Measurements from ENCODE around the gene GJC2. TPM values are rescaled to one million over a fixed set of nuclear protein-coding genes. Genes with fewer than 3 reads are reported as not detected.

Gene GJC2
- total and polyA plus RNA-seq, 4 donors: 0.10 to 0.79 (median 0.25) TPM; not detected in 1

DNA sequence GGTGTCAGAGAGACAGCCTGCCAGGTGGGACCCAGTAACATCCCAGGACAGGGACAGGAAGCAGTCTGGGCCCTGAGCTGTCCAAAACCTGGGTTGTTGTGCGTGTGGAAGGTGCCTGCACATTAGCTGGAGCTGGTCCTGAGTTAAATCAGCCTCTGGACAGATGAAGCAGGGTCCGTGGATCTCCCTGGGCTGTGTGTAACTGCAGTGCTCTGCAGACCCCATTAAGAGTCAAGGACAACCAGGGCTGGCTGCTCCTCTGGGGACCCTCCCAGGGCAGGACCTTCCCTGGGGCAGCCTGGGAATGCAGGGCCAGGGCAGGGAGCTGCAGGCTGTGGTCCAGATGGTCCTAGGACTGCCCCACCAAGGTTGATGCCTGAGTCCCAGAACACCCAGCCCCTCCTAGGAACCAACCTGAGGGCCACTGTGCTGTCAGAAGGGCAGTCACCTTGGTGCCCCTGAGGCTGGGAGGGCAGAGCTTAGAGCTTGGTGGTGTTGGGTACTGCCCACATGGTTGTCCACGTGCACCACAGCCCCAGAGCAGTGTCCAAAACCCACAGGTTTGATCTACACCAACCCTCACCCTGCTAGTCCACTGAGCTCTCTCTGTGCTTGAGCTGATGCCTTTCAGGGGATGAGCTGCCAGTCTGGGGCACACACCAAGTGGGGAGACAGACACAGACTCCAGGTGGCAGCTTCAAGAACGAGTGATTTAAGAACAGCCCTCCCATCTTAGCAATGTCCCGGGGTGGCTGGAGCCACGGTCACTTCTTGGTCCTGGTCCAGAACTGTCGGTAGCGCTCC lies 43.5 kb upstream of the GJC2 start:
- Histone ChIP-seq H3K9ac (ENCODE audit: low read depth in 1 of 2, low read length in 2 of 2) (no peak overlapping the region), H3K4me3 (ENCODE audit: low read depth in 1 of 3, low read length in 3 of 3) (no peak overlapping the region), H3K27ac (ENCODE audit: low read depth in 1 of 2, low read length in 2 of 2) (no peak overlapping the region), H3K9me3 (ENCODE audit: control insufficient read depth in 4 of 4, low read length in 3 of 4) (no peaks in the 10 kb centered on the region), H3K36me3 (ENCODE audit: control insufficient read depth in 4 of 4, insufficient read depth in 3 of 4, low read depth in 1 of 4, low read length in 3 of 4) (peaks cover 0 to 15% (median 10%) of the 10 kb centered on the region in 4 donors), H3K4me1 (ENCODE audit: control insufficient read depth in 4 of 4, insufficient read depth in 4 of 4, low read length in 3 of 4) (peaks cover 10 to 57% (median 40%) of the 10 kb centered on the region in 4 donors), H3K27me3 (ENCODE audit: control insufficient read depth in 4 of 4, insufficient read depth in 4 of 4, low read length in 3 of 4) (no peaks in the 10 kb centered on the region)
- TF ChIP-seq TAF1 (conservative IDR thresholded peaks at IDR 0.05) (no peak), NR2F2 (IDR thresholded peaks at IDR 0.05) (no peak), YY1 (IDR thresholded peaks at IDR 0.05) (no peak), HNF4G (IDR thresholded peaks at IDR 0.05) (no peak)
- no peak for DNase-seq (ENCODE audit: low spot score)
- 93% methylated on average over 8 of the region's 8 CpGs for WGBS

DNA sequence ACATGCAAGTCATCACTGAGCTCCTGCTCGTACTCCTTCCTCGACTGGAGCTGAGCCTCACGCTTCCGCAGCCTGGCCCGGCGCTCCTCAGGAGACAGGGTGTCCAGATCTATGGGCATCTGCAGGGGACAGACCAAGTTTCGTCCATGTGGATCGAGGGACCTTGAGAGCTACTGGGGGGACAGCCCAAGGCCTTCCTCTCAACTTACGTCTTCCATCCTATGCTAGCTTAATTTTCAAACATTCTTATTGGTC lies 43.0 kb upstream of the GJC2 start:
- no peak overlapping the region for H3K4me3 ChIP-seq (ENCODE audit: low read depth in 1 of 3, low read length in 3 of 3)
- H3K4me1 ChIP-seq (ENCODE audit: control insufficient read depth in 4 of 4, insufficient read depth in 4 of 4, low read length in 3 of 4): peaks cover 7 to 52% (median 35%) of the 10 kb centered on the region in 4 donors
- no peak overlapping the region for H3K9ac ChIP-seq (ENCODE audit: low read depth in 1 of 2, low read length in 2 of 2)
- TF ChIP-seq YY1 (IDR thresholded peaks at IDR 0.05) (no peak), HNF4G (IDR thresholded peaks at IDR 0.05) (no peak), RAD21 (IDR thresholded peaks at IDR 0.05) (no peak), HNF4A (conservative IDR thresholded peaks at IDR 0.05) (no peak), RXRA (IDR thresholded peaks at IDR 0.05) (no peak), EGR1 (IDR thresholded peaks at IDR 0.05; ENCODE audit: low read depth in 2 of 2) (no peak), JUND (IDR thresholded peaks at IDR 0.05) (no peak)
- TF ChIP-seq, protein P1, sequence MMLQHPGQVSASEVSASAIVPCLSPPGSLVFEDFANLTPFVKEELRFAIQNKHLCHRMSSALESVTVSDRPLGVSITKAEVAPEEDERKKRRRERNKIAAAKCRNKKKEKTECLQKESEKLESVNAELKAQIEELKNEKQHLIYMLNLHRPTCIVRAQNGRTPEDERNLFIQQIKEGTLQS (IDR thresholded peaks at IDR 0.05): no peak
- TF ChIP-seq, protein P2, sequence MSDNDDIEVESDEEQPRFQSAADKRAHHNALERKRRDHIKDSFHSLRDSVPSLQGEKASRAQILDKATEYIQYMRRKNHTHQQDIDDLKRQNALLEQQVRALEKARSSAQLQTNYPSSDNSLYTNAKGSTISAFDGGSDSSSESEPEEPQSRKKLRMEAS (IDR thresholded peaks at IDR 0.05): no peak
- TF ChIP-seq, protein P3, sequence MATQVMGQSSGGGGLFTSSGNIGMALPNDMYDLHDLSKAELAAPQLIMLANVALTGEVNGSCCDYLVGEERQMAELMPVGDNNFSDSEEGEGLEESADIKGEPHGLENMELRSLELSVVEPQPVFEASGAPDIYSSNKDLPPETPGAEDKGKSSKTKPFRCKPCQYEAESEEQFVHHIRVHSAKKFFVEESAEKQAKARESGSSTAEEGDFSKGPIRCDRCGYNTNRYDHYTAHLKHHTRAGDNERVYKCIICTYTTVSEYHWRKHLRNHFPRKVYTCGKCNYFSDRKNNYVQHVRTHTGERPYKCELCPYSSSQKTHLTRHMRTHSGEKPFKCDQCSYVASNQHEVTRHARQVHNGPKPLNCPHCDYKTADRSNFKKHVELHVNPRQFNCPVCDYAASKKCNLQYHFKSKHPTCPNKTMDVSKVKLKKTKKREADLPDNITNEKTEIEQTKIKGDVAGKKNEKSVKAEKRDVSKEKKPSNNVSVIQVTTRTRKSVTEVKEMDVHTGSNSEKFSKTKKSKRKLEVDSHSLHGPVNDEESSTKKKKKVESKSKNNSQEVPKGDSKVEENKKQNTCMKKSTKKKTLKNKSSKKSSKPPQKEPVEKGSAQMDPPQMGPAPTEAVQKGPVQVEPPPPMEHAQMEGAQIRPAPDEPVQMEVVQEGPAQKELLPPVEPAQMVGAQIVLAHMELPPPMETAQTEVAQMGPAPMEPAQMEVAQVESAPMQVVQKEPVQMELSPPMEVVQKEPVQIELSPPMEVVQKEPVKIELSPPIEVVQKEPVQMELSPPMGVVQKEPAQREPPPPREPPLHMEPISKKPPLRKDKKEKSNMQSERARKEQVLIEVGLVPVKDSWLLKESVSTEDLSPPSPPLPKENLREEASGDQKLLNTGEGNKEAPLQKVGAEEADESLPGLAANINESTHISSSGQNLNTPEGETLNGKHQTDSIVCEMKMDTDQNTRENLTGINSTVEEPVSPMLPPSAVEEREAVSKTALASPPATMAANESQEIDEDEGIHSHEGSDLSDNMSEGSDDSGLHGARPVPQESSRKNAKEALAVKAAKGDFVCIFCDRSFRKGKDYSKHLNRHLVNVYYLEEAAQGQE (IDR thresholded peaks at IDR 0.05): no peak
- WGBS: 95% methylated on average over 9 of the region's 9 CpGs
- H3K9me3 ChIP-seq (ENCODE audit: control insufficient read depth in 4 of 4, low read length in 3 of 4): no peaks in the 10 kb centered on the region
- H3K27me3 ChIP-seq (ENCODE audit: control insufficient read depth in 4 of 4, insufficient read depth in 4 of 4, low read length in 3 of 4): no peaks in the 10 kb centered on the region
- DNase-seq (ENCODE audit: low spot score): no peak
- H3K36me3 ChIP-seq (ENCODE audit: control insufficient read depth in 4 of 4, insufficient read depth in 3 of 4, low read depth in 1 of 4, low read length in 3 of 4): peaks cover 0 to 15% (median 10%) of the 10 kb centered on the region in 4 donors
- no peak overlapping the region for H3K27ac ChIP-seq (ENCODE audit: low read depth in 1 of 2, low read length in 2 of 2)

DNA sequence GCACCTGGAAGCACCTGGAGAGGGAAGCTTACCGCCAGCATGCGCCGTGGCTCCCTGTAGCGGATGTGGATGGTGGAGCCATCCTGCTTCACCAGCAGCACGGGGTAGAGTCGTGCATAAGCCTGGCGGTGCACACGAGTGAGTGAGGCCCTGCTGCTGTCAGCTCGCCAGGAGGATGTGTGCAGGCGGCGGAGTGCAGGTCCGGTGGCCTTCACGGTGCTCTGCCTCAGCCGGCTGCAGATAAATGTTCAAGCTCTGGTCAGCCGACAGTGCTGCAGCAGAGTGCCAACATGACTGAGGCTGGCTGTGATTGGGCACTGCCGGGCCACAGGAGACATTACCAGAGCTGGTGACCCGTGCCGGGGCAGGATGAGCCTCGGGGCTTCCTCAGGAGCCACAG lies 42.1 kb upstream of the GJC2 start:
- peaks cover 0 to 15% (median 10%) of the 10 kb centered on the region in 4 donors for H3K36me3 ChIP-seq (ENCODE audit: control insufficient read depth in 4 of 4, insufficient read depth in 3 of 4, low read depth in 1 of 4, low read length in 3 of 4)
- no peak overlapping the region for H3K9ac ChIP-seq (ENCODE audit: low read depth in 1 of 2, low read length in 2 of 2)
- TF ChIP-seq, protein P2 (IDR thresholded peaks at IDR 0.05): no peak
- TF ChIP-seq EGR1 (IDR thresholded peaks at IDR 0.05; ENCODE audit: low read depth in 2 of 2) (no peak), NR2F2 (IDR thresholded peaks at IDR 0.05) (no peak), TAF1 (conservative IDR thresholded peaks at IDR 0.05) (no peak), RXRA (IDR thresholded peaks at IDR 0.05) (no peak), HNF4G (IDR thresholded peaks at IDR 0.05) (no peak), SP1 (IDR thresholded peaks at IDR 0.05) (no peak), YY1 (IDR thresholded peaks at IDR 0.05) (no peak), FOXA1 (IDR thresholded peaks at IDR 0.05) (no peak), JUND (IDR thresholded peaks at IDR 0.05) (no peak)
- TF ChIP-seq, protein P1 (IDR thresholded peaks at IDR 0.05): no peak
- TF ChIP-seq, protein P4, sequence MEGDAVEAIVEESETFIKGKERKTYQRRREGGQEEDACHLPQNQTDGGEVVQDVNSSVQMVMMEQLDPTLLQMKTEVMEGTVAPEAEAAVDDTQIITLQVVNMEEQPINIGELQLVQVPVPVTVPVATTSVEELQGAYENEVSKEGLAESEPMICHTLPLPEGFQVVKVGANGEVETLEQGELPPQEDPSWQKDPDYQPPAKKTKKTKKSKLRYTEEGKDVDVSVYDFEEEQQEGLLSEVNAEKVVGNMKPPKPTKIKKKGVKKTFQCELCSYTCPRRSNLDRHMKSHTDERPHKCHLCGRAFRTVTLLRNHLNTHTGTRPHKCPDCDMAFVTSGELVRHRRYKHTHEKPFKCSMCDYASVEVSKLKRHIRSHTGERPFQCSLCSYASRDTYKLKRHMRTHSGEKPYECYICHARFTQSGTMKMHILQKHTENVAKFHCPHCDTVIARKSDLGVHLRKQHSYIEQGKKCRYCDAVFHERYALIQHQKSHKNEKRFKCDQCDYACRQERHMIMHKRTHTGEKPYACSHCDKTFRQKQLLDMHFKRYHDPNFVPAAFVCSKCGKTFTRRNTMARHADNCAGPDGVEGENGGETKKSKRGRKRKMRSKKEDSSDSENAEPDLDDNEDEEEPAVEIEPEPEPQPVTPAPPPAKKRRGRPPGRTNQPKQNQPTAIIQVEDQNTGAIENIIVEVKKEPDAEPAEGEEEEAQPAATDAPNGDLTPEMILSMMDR (IDR thresholded peaks at IDR 0.05; ENCODE audit: low read depth, low read length, missing input control): no peak
- TF ChIP-seq, protein P5, sequence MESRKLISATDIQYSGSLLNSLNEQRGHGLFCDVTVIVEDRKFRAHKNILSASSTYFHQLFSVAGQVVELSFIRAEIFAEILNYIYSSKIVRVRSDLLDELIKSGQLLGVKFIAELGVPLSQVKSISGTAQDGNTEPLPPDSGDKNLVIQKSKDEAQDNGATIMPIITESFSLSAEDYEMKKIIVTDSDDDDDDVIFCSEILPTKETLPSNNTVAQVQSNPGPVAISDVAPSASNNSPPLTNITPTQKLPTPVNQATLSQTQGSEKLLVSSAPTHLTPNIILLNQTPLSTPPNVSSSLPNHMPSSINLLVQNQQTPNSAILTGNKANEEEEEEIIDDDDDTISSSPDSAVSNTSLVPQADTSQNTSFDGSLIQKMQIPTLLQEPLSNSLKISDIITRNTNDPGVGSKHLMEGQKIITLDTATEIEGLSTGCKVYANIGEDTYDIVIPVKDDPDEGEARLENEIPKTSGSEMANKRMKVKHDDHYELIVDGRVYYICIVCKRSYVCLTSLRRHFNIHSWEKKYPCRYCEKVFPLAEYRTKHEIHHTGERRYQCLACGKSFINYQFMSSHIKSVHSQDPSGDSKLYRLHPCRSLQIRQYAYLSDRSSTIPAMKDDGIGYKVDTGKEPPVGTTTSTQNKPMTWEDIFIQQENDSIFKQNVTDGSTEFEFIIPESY (IDR thresholded peaks at IDR 0.05): no peak
- no peak overlapping the region for H3K4me3 ChIP-seq (ENCODE audit: low read depth in 1 of 3, low read length in 3 of 3)
- no peaks in the 10 kb centered on the region for H3K9me3 ChIP-seq (ENCODE audit: control insufficient read depth in 4 of 4, low read length in 3 of 4)
- DNase-seq (ENCODE audit: low spot score): no peak
- 95% methylated on average over 19 of the region's 19 CpGs for WGBS
- H3K4me1 ChIP-seq (ENCODE audit: control insufficient read depth in 4 of 4, insufficient read depth in 4 of 4, low read length in 3 of 4): peaks cover 3 to 44% (median 31%) of the 10 kb centered on the region in 4 donors
- no peak overlapping the region for H3K27ac ChIP-seq (ENCODE audit: low read depth in 1 of 2, low read length in 2 of 2)
- H3K27me3 ChIP-seq (ENCODE audit: control insufficient read depth in 4 of 4, insufficient read depth in 4 of 4, low read length in 3 of 4): no peaks in the 10 kb centered on the region
